ENCODE measurements around the gene TAS2R60. TPM values are rescaled to one million over a fixed set of nuclear protein-coding genes. Genes with fewer than 3 reads are reported as not detected.

Gene TAS2R60
- total and polyA plus RNA-seq, 2 donors from 2014 or later (not counting 2 experiments from before 2014, with no cell fraction given): not detected

Other genes starting within 250 kb of the TAS2R60 start
- not detected in 2 replicates for gene TAS2R40, start 221.4 kb upstream of the TAS2R60 start, total RNA-seq
- not detected in 2 replicates for gene TAS2R40, start 221.4 kb upstream of the TAS2R60 start, polyA plus RNA-seq
- gene GSTK1, start 180.0 kb upstream of the TAS2R60 start, total RNA-seq: 106 and 107 TPM in 2 replicates
- 141 and 152 TPM in 2 replicates for gene GSTK1, start 180.0 kb upstream of the TAS2R60 start, polyA plus RNA-seq
- 6.7 and 7.6 TPM in 2 replicates for gene TMEM139, start 158.5 kb upstream of the TAS2R60 start, total RNA-seq
- 8.4 and 10.1 TPM in 2 replicates for gene TMEM139, start 158.5 kb upstream of the TAS2R60 start, polyA plus RNA-seq
- gene CASP2, start 155.1 kb upstream of the TAS2R60 start, total RNA-seq: 21.4 and 23.9 TPM in 2 replicates
- gene CASP2, start 155.1 kb upstream of the TAS2R60 start, polyA plus RNA-seq: 10.1 and 12.3 TPM in 2 replicates
- gene CLCN1, start 127.3 kb upstream of the TAS2R60 start, total RNA-seq: 0.04 TPM in 1 of 2 replicates, not detected in the other
- 0.02 TPM in 1 of 2 replicates, not detected in the other for gene CLCN1, start 127.3 kb upstream of the TAS2R60 start, polyA plus RNA-seq
- gene FAM131B, start 80.7 kb upstream of the TAS2R60 start, total RNA-seq: 0.18 and 0.20 TPM in 2 replicates
- gene FAM131B, start 80.7 kb upstream of the TAS2R60 start, polyA plus RNA-seq: 0.07 and 0.11 TPM in 2 replicates
- 126 and 140 TPM in 2 replicates for gene ZYX, start 62.1 kb upstream of the TAS2R60 start, total RNA-seq
- gene ZYX, start 62.1 kb upstream of the TAS2R60 start, polyA plus RNA-seq: 252 and 253 TPM in 2 replicates
- gene EPHA1, start 34.6 kb upstream of the TAS2R60 start, total RNA-seq: 35.0 and 38.9 TPM in 2 replicates
- gene EPHA1, start 34.6 kb upstream of the TAS2R60 start, polyA plus RNA-seq: 20.1 and 22.3 TPM in 2 replicates
- gene TAS2R41, start 34.4 kb downstream of the TAS2R60 start, total RNA-seq: not detected in 2 replicates
- not detected in 2 replicates for gene TAS2R41, start 34.4 kb downstream of the TAS2R60 start, polyA plus RNA-seq
- gene CTAGE15, start 128.3 kb downstream of the TAS2R60 start, total RNA-seq: 0.14 and 2.5 TPM in 2 replicates
- gene CTAGE15, start 128.3 kb downstream of the TAS2R60 start, polyA plus RNA-seq: 0.11 and 0.51 TPM in 2 replicates
- 0.07 and 0.14 TPM in 2 replicates for gene TCAF2, start 177.5 kb downstream of the TAS2R60 start, total RNA-seq
- gene TCAF2, start 177.5 kb downstream of the TAS2R60 start, polyA plus RNA-seq: 0.04 and 0.07 TPM in 2 replicates